OCI-LY3 (cell line): ENCODE data around the gene GRIK5.

ENCODE experiments used
- H2AFZ ChIP-seq: fragments of 200-600, 300-600 bp; shearing (Covaris generic); 2 replicates; pipeline ENCODE4 v1.6.0; 2014; ENCODE audit warnings: antibody characterized with exemption, low read depth, low read length
- H3K27ac ChIP-seq: fragments of 200-600, 300-600 bp; sonication (generic); 2 replicates; pipeline ENCODE4 v1.5.1; 2014; ENCODE audit warnings: mild to moderate bottlenecking, low read length, moderate library complexity, mixed read lengths
- H3K27me3 ChIP-seq: fragments of 200-600, 300-600 bp; sonication (generic); 2 replicates; pipeline ENCODE4 v1.6.1; 2014; ENCODE audit warnings: low read depth, low read length, mixed read lengths
- H3K36me3 ChIP-seq: fragments of 200-600, 300-600 bp; sonication (generic); replicated peaks from 2 replicates; pipeline ENCODE3; 2014; ENCODE audit warnings: low read depth, low read length, mixed read lengths
- H3K4me1 ChIP-seq: fragments of 300-600, 200-600 bp; sonication (generic); 2 replicates; pipeline ENCODE4 v1.6.1; 2014; ENCODE audit warnings: low read length, mixed read lengths
- H3K4me2 ChIP-seq: fragments of 200-600, 300-600 bp; sonication (generic); 2 replicates; pipeline ENCODE4 v1.6.1; 2014; ENCODE audit warnings: low read length, mixed read lengths
- H3K4me3 ChIP-seq: fragments of 300-600, 200-600 bp; sonication (generic); 2 replicates; pipeline ENCODE4 v1.5.1; 2014; ENCODE audit warnings: antibody characterized with exemption, mild to moderate bottlenecking, low read length, moderate library complexity
- H3K79me2 ChIP-seq: fragments of 300-600, 200-600 bp; shearing (Covaris generic); 2 replicates; pipeline ENCODE4 v1.6.1; 2014; ENCODE audit warnings: mild to moderate bottlenecking, low read length, mixed read lengths
- H3K9ac ChIP-seq: fragments of 300-600, 200-600 bp; shearing (Covaris generic); 2 replicates; pipeline ENCODE4 v1.6.0; 2014; ENCODE audit warnings: mild to moderate bottlenecking, low read length, moderate library complexity
- H3K9me3 ChIP-seq: fragments of 200-600, 300-600 bp; shearing (Covaris generic); 2 replicates; pipeline ENCODE4 v1.6.1; 2014; ENCODE audit warnings: low read length, mixed read lengths; ENCODE audit not compliant: insufficient read depth
- H4K20me1 ChIP-seq: fragments of 200-600, 300-600 bp; sonication (generic); 2 replicates; pipeline ENCODE4 v1.6.1; 2016; ENCODE audit warnings: low read length, mixed read lengths; ENCODE audit not compliant: insufficient read depth
- EZH2phosphoT487 ChIP-seq: fragments of 200-600 bp; shearing (Covaris generic); IDR thresholded peaks from 2 replicates; pipeline ENCODE4 v1.6.1; 2018; ENCODE audit warnings: antibody characterized with exemption, mixed run types, low read depth
- TF ChIP-seq, protein P1 (sequence below): fragments of 200-600, 300-600 bp; sonication (generic); IDR thresholded peaks from 2 replicates; pipeline ENCODE4 v1.5.1; 2014; ENCODE audit warnings: antibody characterized with exemption, low read length, low read depth

GRIK5 gene

DNA sequence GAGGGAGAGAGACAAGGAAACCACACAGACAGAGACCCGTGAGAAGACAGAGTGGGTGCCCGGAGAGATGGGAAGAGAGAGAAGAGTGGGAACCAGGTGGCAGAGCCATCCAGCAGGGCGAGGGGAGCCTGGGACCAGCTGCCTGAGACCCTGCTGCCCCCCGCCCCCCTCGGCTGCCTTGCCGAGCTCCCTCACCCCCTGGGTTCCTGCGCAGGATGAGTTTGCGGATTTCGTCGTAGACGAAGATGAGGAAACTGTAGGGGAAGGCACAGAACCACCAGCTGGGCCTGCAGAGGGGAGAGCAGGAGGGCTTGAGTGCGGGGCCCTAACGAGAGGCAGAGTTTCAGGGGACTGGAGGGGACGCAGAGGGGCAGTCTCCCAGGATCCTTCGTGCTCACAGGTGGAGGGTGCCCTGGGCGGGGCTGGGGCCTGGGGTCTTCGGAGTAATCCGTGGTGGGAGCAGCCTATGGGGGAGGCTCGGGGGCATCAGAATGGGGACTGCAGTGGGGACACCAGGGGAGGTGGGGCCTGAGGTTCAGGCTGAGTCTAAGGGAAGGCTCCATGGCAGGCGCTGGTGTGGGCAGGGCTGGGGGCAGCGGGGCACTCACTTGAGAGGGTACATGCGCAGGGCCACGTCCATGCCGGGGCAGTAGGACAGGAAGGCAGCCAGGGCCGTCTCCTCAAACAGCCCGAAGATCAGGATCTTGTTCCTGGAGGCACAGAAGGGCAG lies 102.8 kb downstream of the GRIK5 start:
- Histone ChIP-seq H3K4me1 (no peaks in the 10 kb centered on the region), H3K9me3 (no peaks in the 10 kb centered on the region), H3K4me2 (no peak overlapping the region), H3K9ac (no peak overlapping the region), H4K20me1 (no peaks in the 10 kb centered on the region), H3K36me3 (no peaks in the 10 kb centered on the region), H3K27ac (no peak overlapping the region), H3K27me3 (no peaks in the 10 kb centered on the region), H3K79me2 (no peaks in the 10 kb centered on the region), H3K4me3 (no peak overlapping the region), H2AFZ (no peak overlapping the region)
- no peak for TF ChIP-seq EZH2phosphoT487
- TF ChIP-seq, protein P1, sequence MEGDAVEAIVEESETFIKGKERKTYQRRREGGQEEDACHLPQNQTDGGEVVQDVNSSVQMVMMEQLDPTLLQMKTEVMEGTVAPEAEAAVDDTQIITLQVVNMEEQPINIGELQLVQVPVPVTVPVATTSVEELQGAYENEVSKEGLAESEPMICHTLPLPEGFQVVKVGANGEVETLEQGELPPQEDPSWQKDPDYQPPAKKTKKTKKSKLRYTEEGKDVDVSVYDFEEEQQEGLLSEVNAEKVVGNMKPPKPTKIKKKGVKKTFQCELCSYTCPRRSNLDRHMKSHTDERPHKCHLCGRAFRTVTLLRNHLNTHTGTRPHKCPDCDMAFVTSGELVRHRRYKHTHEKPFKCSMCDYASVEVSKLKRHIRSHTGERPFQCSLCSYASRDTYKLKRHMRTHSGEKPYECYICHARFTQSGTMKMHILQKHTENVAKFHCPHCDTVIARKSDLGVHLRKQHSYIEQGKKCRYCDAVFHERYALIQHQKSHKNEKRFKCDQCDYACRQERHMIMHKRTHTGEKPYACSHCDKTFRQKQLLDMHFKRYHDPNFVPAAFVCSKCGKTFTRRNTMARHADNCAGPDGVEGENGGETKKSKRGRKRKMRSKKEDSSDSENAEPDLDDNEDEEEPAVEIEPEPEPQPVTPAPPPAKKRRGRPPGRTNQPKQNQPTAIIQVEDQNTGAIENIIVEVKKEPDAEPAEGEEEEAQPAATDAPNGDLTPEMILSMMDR = no peak

GRCh38 chr19:41965106-41965505 lies 104.9 kb downstream of the GRIK5 start:
- Histone ChIP-seq H3K79me2 (no peaks in the 10 kb centered on the region), H3K36me3 (no peaks in the 10 kb centered on the region), H3K4me1 (no peaks in the 10 kb centered on the region), H3K4me2 (no peak overlapping the region), H3K27ac (no peak overlapping the region), H4K20me1 (no peaks in the 10 kb centered on the region), H2AFZ (no peak overlapping the region), H3K4me3 (no peak overlapping the region), H3K9ac (no peak overlapping the region), H3K27me3 (no peaks in the 10 kb centered on the region), H3K9me3 (no peaks in the 10 kb centered on the region)
- no peak for TF ChIP-seq EZH2phosphoT487

DNA sequence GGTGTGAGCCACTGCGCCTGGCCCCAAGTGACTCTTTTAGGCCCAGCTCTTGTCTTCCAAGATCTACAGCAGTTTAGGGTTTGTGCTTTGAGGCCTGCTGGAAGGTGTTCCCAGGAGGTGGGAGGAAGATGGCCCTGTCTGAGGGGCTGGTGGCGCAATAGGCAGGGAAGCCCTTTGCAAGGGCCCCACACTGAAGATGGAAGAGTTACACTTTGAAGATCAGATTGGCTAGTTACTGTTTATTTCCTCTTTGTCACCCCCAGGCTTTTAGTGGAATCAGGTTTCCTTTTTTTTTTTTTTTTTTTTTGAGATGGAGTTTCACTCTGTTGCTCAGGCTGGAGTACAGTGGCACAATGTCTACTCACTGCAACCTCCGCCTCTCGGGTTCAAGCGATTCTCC lies 109.0 kb downstream of the GRIK5 start:
- H3K4me3 ChIP-seq = no peak overlapping the region
- no peak overlapping the region for H2AFZ ChIP-seq
- H3K36me3 ChIP-seq = peaks cover 3% of the 10 kb centered on the region
- no peak overlapping the region for H3K4me2 ChIP-seq
- no peak for TF ChIP-seq EZH2phosphoT487
- TF ChIP-seq, protein P1 = no peak
- no peaks in the 10 kb centered on the region for H4K20me1 ChIP-seq
- no peaks in the 10 kb centered on the region for H3K79me2 ChIP-seq
- H3K27ac ChIP-seq = no peak overlapping the region
- H3K9me3 ChIP-seq = no peaks in the 10 kb centered on the region
- H3K9ac ChIP-seq = no peak overlapping the region
- no peaks in the 10 kb centered on the region for H3K27me3 ChIP-seq
- H3K4me1 ChIP-seq = peaks cover 12% of the 10 kb centered on the region

- no peaks in the 10 kb centered on the region for H3K9me3 ChIP-seq
- peaks cover 3% of the 10 kb centered on the region for H3K36me3 ChIP-seq
- no peaks in the 10 kb centered on the region for H3K79me2 ChIP-seq
- H3K27me3 ChIP-seq = no peaks in the 10 kb centered on the region
- H2AFZ ChIP-seq = peak within 1 kb of the TSS; percentile 99
- H4K20me1 ChIP-seq = no peaks in the 10 kb centered on the region
- H3K4me1 ChIP-seq = peaks cover 12% of the 10 kb centered on the region
- peak within 1 kb of the TSS; percentile 94 for H3K4me2 ChIP-seq
- no peak for TF ChIP-seq EZH2phosphoT487
- TF ChIP-seq, protein P1 = peak; percentile 62
- peak within 1 kb of the TSS; percentile 89 for H3K9ac ChIP-seq
- H3K4me3 ChIP-seq = peak within 1 kb of the TSS; percentile 91
- peak within 1 kb of the TSS; percentile 55 for H3K27ac ChIP-seq
Measured at GRCh38 chr19:41959056-41960053, 110.7 kb downstream of the GRIK5 start, which contains the start of gene RABAC1. RABAC1 (minus strand) TSS chr19:41959321; CDS start chr19:41959292, 29 bp downstream.
